GM12878 (cell line): Measurements from ENCODE around the gene CAMTA1.

Experiments
- BCL11A ChIP-seq: IDR thresholded peaks from 2 replicates; pipeline ENCODE4 v1.6.1; 2011; ENCODE audit warnings: low read depth, low read length
- CBX3 ChIP-seq: fragments of 200-600 bp; sonication (generic); IDR thresholded peaks from 2 replicates; pipeline ENCODE4 v1.6.1; 2016; ENCODE audit warnings: low read depth, borderline replicate concordance
- CTCF ChIP-seq, 3 experiments: IDR thresholded peaks in 2 of 3; conservative IDR thresholded peaks in 1 of 3; 2 replicates each; pipeline ENCODE4 v1.5.1; 2011; ENCODE audit warnings: low read depth in 3 of 3, low read length in 3 of 3, mild to moderate bottlenecking in 3 of 3, control low read depth in 2 of 3, moderate library complexity in 2 of 3, inconsistent platforms in 1 of 3, mixed read lengths in 1 of 3; ENCODE audit not compliant: control insufficient read depth in 2 of 3, insufficient read depth in 1 of 3; ENCODE audit errors: extremely low read depth in 1 of 3
- NFXL1 ChIP-seq: fragments of 450-650 bp; IDR thresholded peaks from 2 replicates; pipeline ENCODE4 v1.6.1; 2017; ENCODE audit warnings: antibody characterized with exemption, mild to moderate bottlenecking, borderline replicate concordance
- POLR2A ChIP-seq: IDR thresholded peaks from 2 replicates; pipeline ENCODE4 v1.6.1; 2011; ENCODE audit warnings: low read depth, mild to moderate bottlenecking, low read length
- POLR2AphosphoS5 ChIP-seq: IDR thresholded peaks from 2 replicates; pipeline ENCODE4 v1.6.1; 2011; ENCODE audit warnings: mild to moderate bottlenecking, low read length, inconsistent platforms
- RELA ChIP-seq: fragments of 450-650 bp; IDR thresholded peaks from 2 replicates; pipeline ENCODE4 v1.8.0; 2014; ENCODE audit warnings: borderline replicate concordance; ENCODE audit not compliant: partially characterized antibody
- SMC3 ChIP-seq: IDR thresholded peaks from 2 replicates; pipeline ENCODE4 v1.6.1; 2011; ENCODE audit warnings: low read length, improper control_type of control experiment, borderline replicate concordance
- TAF1 ChIP-seq: IDR thresholded peaks from 2 replicates; pipeline ENCODE4 v1.6.1; 2011; ENCODE audit warnings: mild to moderate bottlenecking, low read depth, low read length, borderline replicate concordance
- TARDBP ChIP-seq: IDR thresholded peaks from 2 replicates; pipeline ENCODE4 v1.6.1; 2016; ENCODE audit warnings: borderline replicate concordance
- TBL1XR1 ChIP-seq: IDR thresholded peaks from 2 replicates; pipeline ENCODE4 v1.6.1; 2012; ENCODE audit warnings: low read depth, low read length, improper control_type of control experiment
- USF2 ChIP-seq: IDR thresholded peaks from 2 replicates; pipeline ENCODE4 v1.6.1; 2011; ENCODE audit warnings: low read depth, low read length, improper control_type of control experiment, borderline replicate concordance
- ZBTB4 ChIP-seq: fragments of 450-650 bp; formaldehyde crosslinking; IDR thresholded peaks from 2 replicates; pipeline ENCODE4 v1.4.0; 2022; ENCODE audit warnings: mild to moderate bottlenecking, moderate library complexity
- ZZZ3 ChIP-seq: IDR thresholded peaks from 2 replicates; pipeline ENCODE4 v1.6.1; 2011; ENCODE audit warnings: low read depth; ENCODE audit not compliant: control insufficient read depth, insufficient read length

GRCh38 chr1:7540816-7541215, 755.6 kb downstream of the CAMTA1 start:
- TF ChIP-seq NFXL1: no peak
- no peak for TF ChIP-seq TAF1
- no peak for TF ChIP-seq BCL11A
- TF ChIP-seq USF2: no peak
- no peak for TF ChIP-seq TBL1XR1
- TF ChIP-seq POLR2AphosphoS5: no peak
- no peak for TF ChIP-seq POLR2A
- TF ChIP-seq SMC3: no peak
- no peak for TF ChIP-seq CTCF (IDR thresholded peaks at IDR 0.05 in 2 of 3, conservative IDR thresholded peaks at IDR 0.05 in 1 of 3; ENCODE audit: control insufficient read depth in 2 of 3, extremely low read depth in 1 of 3, insufficient read depth in 1 of 3, low read depth in 3 of 3, low read length in 3 of 3)
- no peak for TF ChIP-seq ZZZ3
- TF ChIP-seq CBX3: no peak
- TF ChIP-seq TARDBP: no peak
- TF ChIP-seq RELA: no peak
- TF ChIP-seq ZBTB4 (CRISPR knock-in tag): no peak
